Activated CD4-positive, alpha-beta T cell treated with anti-CD3 and anti-CD28 coated beads, Interleukin-2, amount 50 U/mL, for 24 hours (primary cell): Measurements from ENCODE around the gene JAG1.

Experiments used
- DNase-seq, 2 donors: peaks; one replicate each; pipeline ENCODE4 v3.0.0-alpha.2; 2020; ENCODE audit warnings: low read depth in 1 of 2, low spot score in 1 of 2

The JAG1 gene

GRCh38 chr20:10669843-10670446, 3.9 kb downstream of the JAG1 start:
- no peak for DNase-seq

- DNase-seq: no peak
These were observed 5.0 kb downstream of the JAG1 start for GRCh38 chr20:10668677-10669368.

- DNase-seq: no peak
These were observed 6.1 kb downstream of the JAG1 start for GRCh38 chr20:10667560-10668167.

- no peak for DNase-seq
These were observed 6.8 kb downstream of the JAG1 start for GRCh38 chr20:10667077-10667401.

- no peak for DNase-seq
These were observed 7.3 kb downstream of the JAG1 start for GRCh38 chr20:10666221-10667076.

GRCh38 chr20:10665791-10666190, 8.0 kb downstream of the JAG1 start:
- no peak for DNase-seq

- no peak for DNase-seq
These were observed 8.7 kb downstream of the JAG1 start for GRCh38 chr20:10665027-10665561.

- DNase-seq: no peak
These were observed 10.0 kb downstream of the JAG1 start for GRCh38 chr20:10663756-10664155.

GRCh38 chr20:10662661-10663458, 10.9 kb downstream of the JAG1 start:
- DNase-seq: no peak

- DNase-seq: no peak
These were observed 11.6 kb downstream of the JAG1 start for GRCh38 chr20:10662151-10662550.

GRCh38 chr20:10661261-10661660, 12.5 kb downstream of the JAG1 start:
- no peak for DNase-seq

- no peak for DNase-seq
These were observed 13.1 kb downstream of the JAG1 start for GRCh38 chr20:10660661-10661060.

GRCh38 chr20:10659651-10660601, 13.9 kb downstream of the JAG1 start:
- no peak for DNase-seq

- no peak for DNase-seq
These were observed 14.7 kb downstream of the JAG1 start for GRCh38 chr20:10658876-10659632.

GRCh38 chr20:10658051-10658823, 15.6 kb downstream of the JAG1 start:
- no peak for DNase-seq

- DNase-seq: no peak
These were observed 16.3 kb downstream of the JAG1 start for GRCh38 chr20:10657453-10657852.

- no peak for DNase-seq
These were observed 17.8 kb downstream of the JAG1 start for GRCh38 chr20:10655720-10656669.
